K562 (cell line): ENCODE data around the gene SIGLEC7. TPM values are rescaled to one million over a fixed set of nuclear protein-coding genes. Genes with fewer than 3 reads are reported as not detected.
A peak's percentile ranks its signal among the peaks of the same experiment; 100 is the strongest.

Experiments
- ATAC-seq: fragments of 200-7000 bp; cut with Tn5 transposase; 3 replicates; pipeline ENCODE4 v1.9.1; 2020; ENCODE audit warnings: moderate library complexity
- BruUV-seq: library from RNA; stranded (reverse); fragments of 400-500 nt; replicated peaks from 2 replicates; lab custom pipeline; 2021; lab: Mats Ljungman, UMichigan
- CTCF ChIA-PET: fragments of 300-600 bp; formaldehyde crosslinking; extraction: SDS; loops from one replicate; lab custom pipeline; 2021; ENCODE audit warnings: low intra/inter-chr PET ratio; lab: Yijun Ruan, JAX
- POLR2A ChIA-PET: fragments of 300-600, 350-650 bp; sonication (Branson Sonifier 250); formaldehyde crosslinking; extraction: SDS; loops from one replicate; lab custom pipeline; 2021; ENCODE audit warnings: antibody characterized with exemption, inconsistent platforms; lab: Yijun Ruan, JAX
- DNase-seq, 4 experiments: peaks; one replicate each; pipeline versions ENCODE4 v3.0.0 to v3.0.0-alpha.2; 2011 to 2018; ENCODE audit warnings: low spot score in 3 of 4, mixed read lengths in 3 of 4; ENCODE audit errors: extremely low read depth in 1 of 4
- FAIRE-seq: peaks from 2 replicates; lab custom pipeline; 2011; peaks lifted over from hg19 to GRCh38; lab: Jason Lieb, UNC
- H2AFZ ChIP-seq: 2 replicates; pipeline ENCODE4 v1.6.0; 2011; ENCODE audit warnings: low read depth, low read length, control low read depth, inconsistent platforms
- H3K27ac ChIP-seq: fragments of 200-600 bp; 3 replicates; pipeline ENCODE4 v1.8.0; 2011; ENCODE audit warnings: low read depth, mild to moderate bottlenecking, control low read depth, inconsistent platforms, low read length, moderate library complexity, mixed read lengths; ENCODE audit errors: extremely low read depth
- H3K27me3 ChIP-seq, 2 experiments: fragments of 300-600 bp in 1 of 2; 2 replicates in 1 of 2; 3 replicates in 1 of 2; pipeline versions ENCODE4 v1.6.0 to v1.8.0; 2011; ENCODE audit warnings: inconsistent platforms in 2 of 2, low read length in 2 of 2, mild to moderate bottlenecking in 1 of 2, mixed read lengths in 1 of 2, moderate library complexity in 1 of 2; ENCODE audit not compliant: control insufficient read depth in 2 of 2, insufficient read depth in 2 of 2
- H3K36me3 ChIP-seq: fragments of 300-600 bp; 3 replicates; pipeline ENCODE4 v1.8.0; 2011; ENCODE audit warnings: mild to moderate bottlenecking, low read length, inconsistent platforms; ENCODE audit not compliant: control insufficient read depth, insufficient read depth
- H3K4me1 ChIP-seq, 2 experiments: fragments of 200-600 bp in 1 of 2; replicated peaks in 1 of 2; 2 replicates in 1 of 2; 3 replicates in 1 of 2; pipeline versions ENCODE4 v1.5.1 to v1.8.0; 2011; ENCODE audit warnings: inconsistent platforms in 2 of 2, low read length in 2 of 2, mild to moderate bottlenecking in 1 of 2, mixed read lengths in 1 of 2, moderate library complexity in 1 of 2; ENCODE audit not compliant: control insufficient read depth in 2 of 2, insufficient read depth in 2 of 2
- H3K4me2 ChIP-seq: 2 replicates; pipeline ENCODE4 v1.6.1; 2011; ENCODE audit warnings: low read length, control low read depth, inconsistent platforms, mixed read lengths; ENCODE audit not compliant: insufficient read depth
- H3K4me3 ChIP-seq: fragments of 200-600 bp; sonication (generic), shearing (Covaris generic); 2 replicates; pipeline ENCODE4 v1.5.1; 2016; ENCODE audit warnings: control low read depth, inconsistent platforms
- H3K79me2 ChIP-seq: fragments of 200-600 bp; 3 replicates; pipeline ENCODE4 v1.8.0; 2011; ENCODE audit warnings: low read length, inconsistent platforms; ENCODE audit not compliant: control insufficient read depth, insufficient read depth
- H3K9ac ChIP-seq, 2 experiments: 2 replicates each; pipeline versions ENCODE4 v1.6.0 to v1.6.1; 2011; ENCODE audit warnings: low read depth in 2 of 2, low read length in 2 of 2, control low read depth in 1 of 2, inconsistent platforms in 1 of 2, mild to moderate bottlenecking in 1 of 2, mixed read lengths in 1 of 2; ENCODE audit not compliant: insufficient read depth in 1 of 2
- H3K9me1 ChIP-seq: one replicate; pipeline ENCODE4 v1.6.0; 2011; ENCODE audit warnings: inconsistent platforms, mild to moderate bottlenecking, low read length, moderate library complexity; ENCODE audit not compliant: control insufficient read depth, insufficient read depth
- H3K9me3 ChIP-seq: replicated peaks from 2 replicates; pipeline ENCODE4 v1.5.1; 2011; ENCODE audit warnings: low read depth, low read length, inconsistent platforms; ENCODE audit not compliant: control insufficient read depth, insufficient read depth
- H4K20me1 ChIP-seq: replicated peaks from 2 replicates; pipeline ENCODE4 v1.6.1; 2011; ENCODE audit warnings: low read length, inconsistent platforms, mixed read lengths; ENCODE audit not compliant: control insufficient read depth, insufficient read depth
- MLX ChIP-seq, 2 experiments: fragments of 450-650 bp in 1 of 2; sonication (generic) in 1 of 2; formaldehyde crosslinking; conservative IDR thresholded peaks; 2 replicates each; pipeline versions ENCODE4 v1.4.0 to v1.8.1; 2020 to 2022; ENCODE audit warnings: mild to moderate bottlenecking in 1 of 2, missing genetic modification reagents in 1 of 2
- ZNF263 ChIP-seq: sonication (generic); formaldehyde crosslinking; IDR thresholded peaks from 2 replicates; pipeline ENCODE4 v1.8.0; 2022; ENCODE audit warnings: mild to moderate bottlenecking, missing genetic modification reagents, borderline replicate concordance
- ZNF639 ChIP-seq, 2 experiments: fragments of 200-800 bp in 1 of 2; sonication (Bioruptor generic) in 1 of 2; sonication (generic) in 1 of 2; formaldehyde crosslinking in 1 of 2; IDR thresholded peaks in 1 of 2; conservative IDR thresholded peaks in 1 of 2; 2 replicates each; pipeline versions ENCODE4 v1.5.0 to v1.6.1; 2016 to 2020; ENCODE audit warnings: missing compliant biosample characterization in 1 of 2, missing genetic modification characterization in 1 of 2, missing genetic modification reagents in 1 of 2
- WGBS: fragments of 100-300 bp; shearing (Covaris generic); methylation state at CpG from one replicate; pipeline ENCODE4 v1.1.6; 2016; ENCODE audit warnings: low coverage, mixed read lengths; ENCODE audit not compliant: insufficient coverage; ENCODE audit errors: missing lambda C conversion rate; 5-methylcytosine and 5-hydroxymethylcytosine counted together
- in situ Hi-C: fragments of 300-500 bp; cut with MboI; formaldehyde crosslinking; loops from 4 replicates; pipeline ENCODE4 v1.15.0; 2018; ENCODE audit warnings: inconsistent platforms, mixed read lengths
- intact Hi-C: fragments of 100-400 bp; cut with micrococcal nuclease; formaldehyde crosslinking; loops from 2 replicates; pipeline ENCODE4 v1.14.2; 2022
- polyA plus RNA-seq, 8 experiments: library from polyadenylated mRNA; depleted of rRNA in 4 of 8; stranded (reverse) in 5 of 8; unstranded in 3 of 8; fragments of >200 nt; fragmentation: Nextera tagmentation in 2 of 8; fragmentation: Illumina TruSeq in 1 of 8; extraction: Ambion mirVana in 2 of 8; extraction: Trizol in 1 of 8; gene quantifications; 2 replicates each; pipeline versions ENCODE4 v1.2.1 to v1.2.3, GENCODE V29; 2011 to 2014; ENCODE audit warnings: inconsistent platforms in 1 of 8, missing spikeins in 1 of 8
- total RNA-seq, 7 experiments: library from RNA; depleted of rRNA in 6 of 7; stranded (reverse); fragments of >200 nt in 6 of 7; fragmentation: Illumina TruSeq in 2 of 7; extraction: Trizol in 2 of 7; gene quantifications; 2 replicates each; pipeline versions ENCODE4 v1.2.1 to v1.2.3, GENCODE V29; 2011 to 2021; ENCODE audit warnings: low replicate concordance in 1 of 7

Gene SIGLEC7
- total and polyA plus RNA-seq, 9 of the 15 experiments (the other 6 are each of a cell fraction or from before 2014, with no cell fraction given) = 0.10 to 0.12 TPM; not detected in 7

GRCh38 chr19:51144482-51145045 lies 2.5 kb downstream of the SIGLEC7 start:
- in situ Hi-C loops = no loop called here

More at GRCh38 chr19:51144482-51145045, 2.5 kb downstream of the SIGLEC7 start:
- peaks cover 4% of the 10 kb centered on the region; the same call in 1 of the 2 replicates for H4K20me1 ChIP-seq
- FAIRE-seq (no peak), DNase-seq (no peak), ATAC-seq (no peak)
- no peak for TF ChIP-seq MLX (CRISPR knock-in tag; conservative IDR thresholded peaks at IDR 0.05)
- 0 out of 2 replicates have a peak, but pooled peaks have one; percentile 22 for TF ChIP-seq ZNF263
- no peak for TF ChIP-seq ZNF639 (CRISPR knock-in tag; conservative IDR thresholded peaks at IDR 0.05 in 1 of 2, IDR thresholded peaks at IDR 0.05 in 1 of 2)
- ChIA-PET CTCF (no interaction called here), POLR2A (no interaction called here)
- intact Hi-C loops = no loop called here
- BruUV-seq = no TSS peak
- H3K9ac ChIP-seq = no peak overlapping the region
- 4% methylated on average over 9 of the region's 11 CpGs for WGBS
- H3K36me3 ChIP-seq = no peaks in the 10 kb centered on the region
- no peak overlapping the region for H3K27ac ChIP-seq
- no peak overlapping the region for H3K4me3 ChIP-seq
- H3K79me2 ChIP-seq = no peaks in the 10 kb centered on the region
- no peak overlapping the region for H3K4me2 ChIP-seq
- no peaks in the 10 kb centered on the region for H3K9me3 ChIP-seq
- H2AFZ ChIP-seq = no peak overlapping the region
- no peaks in the 10 kb centered on the region for H3K9me1 ChIP-seq
- peaks cover 2 to 4% of the 10 kb centered on the region in 2 experiments; a peak in 3 of 5 replicates for H3K4me1 ChIP-seq
- H3K27me3 ChIP-seq = peaks cover 11 to 50% of the 10 kb centered on the region in 2 experiments; a peak in 4 of 5 replicates
